Measurements from ENCODE around the gene SORBS1. TPM values are rescaled to one million over a fixed set of nuclear protein-coding genes. Genes with fewer than 3 reads are reported as not detected.
A peak's percentile ranks its signal among the peaks of the same experiment; 100 is the strongest.

SORBS1 gene
- polyA plus RNA-seq, 3 donors from 2014 or later = 0.33 to 1.8 (median 0.82) TPM

DNA sequence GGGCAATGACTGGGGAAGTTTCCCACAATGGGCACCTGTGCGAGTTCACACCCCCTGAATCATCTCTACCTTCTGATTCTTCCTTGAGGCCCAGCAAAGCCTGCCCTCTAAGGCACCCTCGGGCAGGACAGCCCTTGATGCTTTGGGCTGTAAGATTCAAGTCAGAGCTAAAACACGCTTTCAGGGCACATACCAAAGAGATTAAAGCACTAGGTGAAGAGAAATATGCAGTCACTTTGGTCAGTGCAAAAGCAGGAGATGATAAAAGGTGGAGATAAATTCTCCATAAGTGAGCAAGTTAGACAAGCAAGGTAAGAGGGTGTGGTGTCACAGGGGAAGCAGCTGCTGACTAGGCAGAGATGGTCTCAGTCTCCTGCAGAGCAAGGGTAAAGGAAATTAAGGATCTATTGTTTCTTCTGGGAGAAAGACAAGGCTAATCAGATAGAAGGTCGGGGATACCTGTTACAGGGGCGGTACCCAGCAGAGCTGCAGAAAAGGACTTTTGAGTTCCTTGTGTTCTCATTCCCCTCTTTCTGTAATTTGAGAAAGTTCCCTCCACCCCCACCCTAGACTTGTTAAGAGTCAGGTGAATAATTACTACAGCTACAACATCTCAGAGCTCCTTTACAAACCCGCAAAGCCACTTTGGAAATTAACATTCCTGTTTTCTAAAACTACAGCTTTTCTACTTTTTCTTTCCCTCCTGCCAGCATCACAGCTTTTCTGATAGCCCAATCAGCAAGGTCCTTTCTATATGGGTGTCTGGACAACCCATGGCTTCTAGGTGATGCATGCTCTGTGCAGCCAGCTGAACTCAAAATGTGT is 296.7 kb downstream of the SORBS1 start:
- H3K27me3 Mint-ChIP-seq (ENCODE audit: low read depth in 3 of 3) = peaks cover 0 to 2% (median 0%) of the 10 kb centered on the region in 3 donors
- no peaks in the 10 kb centered on the region for H3K4me1 Mint-ChIP-seq
- peak overlapping the region in 1 of 6 donors; percentile 67 for H3K27ac Mint-ChIP-seq
- no peak overlapping the region for H3K4me3 Mint-ChIP-seq
- H3K36me3 Mint-ChIP-seq = peaks cover 11 to 30% (median 29%) of the 10 kb centered on the region in 3 donors
- no peaks in the 10 kb centered on the region for H3K9me3 Mint-ChIP-seq
- DNase-seq = no peak

DNA sequence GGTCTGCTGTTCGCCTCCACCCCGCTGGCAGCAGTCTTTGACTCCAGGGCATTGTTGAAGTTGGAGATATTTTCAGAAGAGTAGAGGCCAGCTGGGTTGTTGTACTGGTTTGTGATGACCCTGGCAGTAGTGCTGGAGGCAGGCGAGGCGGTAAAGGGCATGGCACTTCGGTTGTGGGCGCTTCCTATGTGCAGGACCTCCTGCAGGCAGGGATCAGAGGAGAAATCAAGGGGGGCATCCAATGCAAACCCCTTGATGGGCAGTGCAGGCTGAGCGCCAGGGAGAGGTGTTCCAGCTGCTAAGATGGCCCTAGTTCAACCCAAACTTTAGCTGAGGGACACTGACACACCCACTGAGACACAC is 297.3 kb downstream of the SORBS1 start:
- peaks cover 0 to 2% (median 0%) of the 10 kb centered on the region in 3 donors for H3K27me3 Mint-ChIP-seq (ENCODE audit: low read depth in 3 of 3)
- H3K4me1 Mint-ChIP-seq = no peaks in the 10 kb centered on the region
- no peak for DNase-seq
- no peak overlapping the region for H3K4me3 Mint-ChIP-seq
- peaks cover 9 to 30% (median 28%) of the 10 kb centered on the region in 3 donors for H3K36me3 Mint-ChIP-seq
- H3K9me3 Mint-ChIP-seq = no peaks in the 10 kb centered on the region
- H3K27ac Mint-ChIP-seq = no peak overlapping the region

DNA sequence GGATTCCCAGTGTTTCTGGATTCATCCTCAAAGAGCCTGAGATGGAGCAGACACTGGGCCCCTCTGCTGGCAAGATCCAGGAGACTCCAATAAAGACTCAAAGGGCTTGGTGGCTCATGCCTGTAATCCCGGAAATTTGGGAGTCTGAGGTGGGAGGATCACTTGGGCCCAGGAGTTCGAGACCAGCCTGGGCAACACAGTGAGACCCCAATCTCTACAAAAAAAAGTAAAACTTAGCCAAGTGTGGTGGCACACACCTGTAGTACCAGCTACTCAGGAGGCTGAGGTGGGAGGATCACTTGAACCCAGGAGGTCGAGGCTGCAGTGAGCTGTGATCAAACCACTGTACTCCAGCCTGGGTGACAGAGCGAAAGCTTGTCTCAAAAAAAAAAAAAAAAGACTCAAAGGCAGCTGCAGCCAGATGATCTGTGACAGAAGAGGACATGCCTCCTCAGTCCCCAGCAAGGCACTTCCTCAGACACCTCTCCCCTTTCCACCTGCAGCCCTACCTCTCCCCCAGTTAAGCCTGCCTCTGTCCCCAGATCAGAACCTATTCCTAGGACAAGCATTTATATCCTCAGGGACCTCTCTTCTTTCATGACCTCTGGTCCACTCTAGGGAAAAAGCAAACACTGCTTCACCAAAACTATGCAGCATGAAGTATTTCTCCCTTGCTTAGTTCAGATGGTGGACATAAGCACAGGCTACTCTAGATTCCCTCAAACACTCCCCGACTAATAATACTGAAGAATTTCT is 298.2 kb downstream of the SORBS1 start:
- H3K9me3 Mint-ChIP-seq = no peaks in the 10 kb centered on the region
- peaks cover 0 to 2% (median 0%) of the 10 kb centered on the region in 3 donors for H3K27me3 Mint-ChIP-seq (ENCODE audit: low read depth in 3 of 3)
- H3K4me1 Mint-ChIP-seq = no peaks in the 10 kb centered on the region
- no peak overlapping the region for H3K4me3 Mint-ChIP-seq
- DNase-seq = no peak
- H3K27ac Mint-ChIP-seq = no peak overlapping the region
- H3K36me3 Mint-ChIP-seq = peaks cover 3 to 27% (median 26%) of the 10 kb centered on the region in 3 donors

DNA sequence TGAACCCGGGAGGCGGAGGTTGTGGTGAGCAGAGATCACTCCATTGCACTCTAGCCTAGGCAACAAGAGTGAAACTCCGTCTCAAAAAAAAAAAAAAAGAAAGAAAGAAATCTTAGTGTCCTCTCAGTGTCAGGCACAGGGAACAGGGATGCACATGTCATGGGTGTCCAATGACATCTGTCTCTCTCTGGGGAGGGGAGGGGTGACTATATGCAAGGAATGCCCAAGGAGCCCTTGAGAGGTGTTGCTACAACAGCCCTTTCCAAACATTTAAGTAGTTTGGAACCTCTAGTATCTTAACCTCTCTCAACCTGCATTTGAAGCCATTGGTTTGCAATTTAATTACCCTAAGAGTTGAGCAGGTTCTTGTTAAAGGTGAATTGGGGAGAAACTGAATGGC is 299.2 kb downstream of the SORBS1 start:
- DNase-seq = no peak
- no peaks in the 10 kb centered on the region for H3K9me3 Mint-ChIP-seq
- H3K27me3 Mint-ChIP-seq (ENCODE audit: low read depth in 3 of 3) = peaks cover 0 to 2% (median 0%) of the 10 kb centered on the region in 3 donors
- no peak overlapping the region for H3K4me3 Mint-ChIP-seq
- H3K36me3 Mint-ChIP-seq = peaks cover 8 to 30% (median 23%) of the 10 kb centered on the region in 3 donors
- H3K4me1 Mint-ChIP-seq = no peaks in the 10 kb centered on the region
- H3K27ac Mint-ChIP-seq = no peak overlapping the region

Other genes starting within 250 kb of the SORBS1 start
- gene ALDH18A1, start 95.3 kb upstream of the SORBS1 start, polyA plus RNA-seq = 10 to 100 TPM; 49.6 to 55.7 (median 50.8) TPM
- gene TCTN3, start 132.6 kb upstream of the SORBS1 start, polyA plus RNA-seq = 10 to 100 TPM; 32.3 to 58.6 (median 46.6) TPM
- gene ENTPD1, start 194.8 kb upstream of the SORBS1 start, polyA plus RNA-seq = 1 to 10 TPM; 1.8 to 4.3 (median 1.8) TPM